ENCODE measurements around the gene GHR. TPM values are rescaled to one million over a fixed set of nuclear protein-coding genes. Genes with fewer than 3 reads are reported as not detected.

GHR gene
- total RNA-seq, 2 experiments from 2014 or later: not detected

GRCh38 chr5:42487821-42488220 lies 64.6 kb downstream of the GHR start:
- Mint-ChIP-seq H3K4me3 (no peak overlapping the region), H3K36me3 (no peaks in the 10 kb centered on the region), H3K4me1 (no peaks in the 10 kb centered on the region), H3K27ac (no peak overlapping the region), H3K9me3 (ENCODE audit: low read depth) (no peaks in the 10 kb centered on the region), H3K27me3 (peaks cover 5% of the 10 kb centered on the region)
- ATAC-seq (no peak), DNase-seq (no peak)
- CTCF ChIA-PET: interaction anchor here (1.5 kb wide), 1 partner anchor 11 kb away, joined by 3 read pairs; no protein-coding TSS in a partner anchor

- Mint-ChIP-seq H3K27ac (no peak overlapping the region), H3K4me1 (no peaks in the 10 kb centered on the region), H3K4me3 (no peak overlapping the region), H3K36me3 (no peaks in the 10 kb centered on the region), H3K27me3 (peaks cover 5% of the 10 kb centered on the region), H3K9me3 (ENCODE audit: low read depth) (no peaks in the 10 kb centered on the region)
- DNase-seq (no peak), ATAC-seq (no peak)
- CTCF ChIA-PET: no interaction called here
Observed at GRCh38 chr5:42490831-42491230, 67.6 kb downstream of the GHR start.

DNA sequence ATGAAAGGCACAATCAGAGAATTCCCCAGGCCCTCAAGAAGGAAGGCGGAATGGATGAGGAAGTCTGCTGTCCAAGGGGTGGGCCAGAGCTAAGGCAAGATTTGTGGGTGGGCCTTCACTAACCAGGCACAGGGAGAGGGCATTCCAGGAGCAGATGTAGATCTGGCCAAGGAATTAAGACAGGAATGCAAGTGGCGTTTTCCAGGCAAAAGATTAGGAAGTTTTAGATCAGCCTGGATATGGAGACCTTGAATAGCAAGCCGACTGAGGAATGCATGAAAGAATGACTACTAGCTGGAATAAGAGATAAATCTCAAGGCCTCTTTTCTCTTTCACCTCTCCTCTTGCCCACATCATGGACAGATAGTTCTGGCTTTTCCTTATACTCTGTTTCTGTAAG lies 68.5 kb downstream of the GHR start:
- no peak overlapping the region for H3K4me3 Mint-ChIP-seq
- H3K9me3 Mint-ChIP-seq (ENCODE audit: low read depth): no peaks in the 10 kb centered on the region
- H3K36me3 Mint-ChIP-seq: no peaks in the 10 kb centered on the region
- CTCF ChIA-PET: no interaction called here
- peaks cover 6% of the 10 kb centered on the region for H3K27me3 Mint-ChIP-seq
- H3K27ac Mint-ChIP-seq: no peak overlapping the region
- DNase-seq (no peak), ATAC-seq (no peak)
- H3K4me1 Mint-ChIP-seq: no peaks in the 10 kb centered on the region

- CTCF ChIA-PET: no interaction called here
- DNase-seq: no peak
- no peaks in the 10 kb centered on the region for H3K36me3 Mint-ChIP-seq
- H3K27ac Mint-ChIP-seq: no peak overlapping the region
- no peak for ATAC-seq
- no peaks in the 10 kb centered on the region for H3K4me1 Mint-ChIP-seq
- no peaks in the 10 kb centered on the region for H3K9me3 Mint-ChIP-seq (ENCODE audit: low read depth)
- no peak overlapping the region for H3K4me3 Mint-ChIP-seq
- peaks cover 6% of the 10 kb centered on the region for H3K27me3 Mint-ChIP-seq
Observed at GRCh38 chr5:42492974-42493373, 69.7 kb downstream of the GHR start.

GRCh38 chr5:42494414-42494813 lies 71.2 kb downstream of the GHR start:
- Mint-ChIP-seq H3K4me1 (no peaks in the 10 kb centered on the region), H3K9me3 (ENCODE audit: low read depth) (no peaks in the 10 kb centered on the region), H3K4me3 (no peak overlapping the region), H3K36me3 (no peaks in the 10 kb centered on the region), H3K27ac (no peak overlapping the region), H3K27me3 (peaks cover 3% of the 10 kb centered on the region)
- DNase-seq (no peak), ATAC-seq (no peak)
- CTCF ChIA-PET: no interaction called here

GRCh38 chr5:42495914-42496313 lies 72.7 kb downstream of the GHR start:
- Mint-ChIP-seq H3K27me3 (peaks cover 3% of the 10 kb centered on the region), H3K27ac (no peak overlapping the region), H3K36me3 (no peaks in the 10 kb centered on the region), H3K4me1 (no peaks in the 10 kb centered on the region), H3K9me3 (ENCODE audit: low read depth) (no peaks in the 10 kb centered on the region), H3K4me3 (no peak overlapping the region)
- no peak for DNase-seq
- CTCF ChIA-PET: no interaction called here
- ATAC-seq: no peak

GRCh38 chr5:42496397-42497156 lies 73.3 kb downstream of the GHR start:
- no peaks in the 10 kb centered on the region for H3K9me3 Mint-ChIP-seq (ENCODE audit: low read depth)
- no peak for DNase-seq
- H3K4me1 Mint-ChIP-seq: no peaks in the 10 kb centered on the region
- no peak overlapping the region for H3K27ac Mint-ChIP-seq
- no peak for ATAC-seq
- no peak overlapping the region for H3K4me3 Mint-ChIP-seq
- CTCF ChIA-PET: no interaction called here
- H3K36me3 Mint-ChIP-seq: no peaks in the 10 kb centered on the region
- peaks cover 5% of the 10 kb centered on the region for H3K27me3 Mint-ChIP-seq

- peaks cover 8% of the 10 kb centered on the region for H3K27me3 Mint-ChIP-seq
- no peak overlapping the region for H3K27ac Mint-ChIP-seq
- no peaks in the 10 kb centered on the region for H3K4me1 Mint-ChIP-seq
- CTCF ChIA-PET: interaction anchor here (1.2 kb wide), 1 partner anchor 10 kb away, joined by 3 read pairs; no protein-coding TSS in a partner anchor
- no peaks in the 10 kb centered on the region for H3K9me3 Mint-ChIP-seq (ENCODE audit: low read depth)
- no peaks in the 10 kb centered on the region for H3K36me3 Mint-ChIP-seq
- no peak overlapping the region for H3K4me3 Mint-ChIP-seq
- no peak for DNase-seq
- no peak for ATAC-seq
Observed at GRCh38 chr5:42498000-42498399, 74.8 kb downstream of the GHR start.

DNA sequence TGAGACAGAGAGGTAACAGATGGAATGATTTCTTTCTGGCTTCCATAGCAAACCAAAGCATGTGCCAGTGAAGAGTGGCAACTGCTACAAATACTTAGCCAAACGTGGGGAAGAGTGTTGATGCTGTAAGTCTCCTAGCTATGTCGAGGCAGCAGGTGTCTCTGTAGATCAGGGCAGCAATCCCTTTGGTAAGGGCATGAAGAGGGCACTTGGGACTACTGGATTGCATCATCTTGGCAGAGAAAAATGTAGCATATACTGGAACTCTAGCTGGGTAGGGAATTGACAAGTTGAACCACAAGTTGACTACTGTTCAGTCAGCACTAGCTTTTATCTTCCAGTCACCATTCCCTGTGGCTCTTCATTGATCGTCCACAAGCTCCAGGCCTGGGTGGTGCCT lies 75.8 kb downstream of the GHR start:
- Mint-ChIP-seq H3K27me3 (peaks cover 8% of the 10 kb centered on the region), H3K4me3 (no peak overlapping the region), H3K4me1 (no peaks in the 10 kb centered on the region), H3K27ac (no peak overlapping the region), H3K36me3 (no peaks in the 10 kb centered on the region), H3K9me3 (ENCODE audit: low read depth) (no peaks in the 10 kb centered on the region)
- DNase-seq: no peak
- CTCF ChIA-PET: interaction anchor here (1.2 kb wide), 1 partner anchor 11 kb away, joined by 3 read pairs; no protein-coding TSS in a partner anchor
- ATAC-seq: no peak

GRCh38 chr5:42500003-42500599 lies 76.9 kb downstream of the GHR start:
- CTCF ChIA-PET: no interaction called here
- no peak for ATAC-seq
- Mint-ChIP-seq H3K27me3 (peaks cover 8% of the 10 kb centered on the region), H3K27ac (no peak overlapping the region), H3K4me3 (no peak overlapping the region), H3K9me3 (ENCODE audit: low read depth) (no peaks in the 10 kb centered on the region), H3K4me1 (no peaks in the 10 kb centered on the region), H3K36me3 (no peaks in the 10 kb centered on the region)
- DNase-seq: no peak

DNA sequence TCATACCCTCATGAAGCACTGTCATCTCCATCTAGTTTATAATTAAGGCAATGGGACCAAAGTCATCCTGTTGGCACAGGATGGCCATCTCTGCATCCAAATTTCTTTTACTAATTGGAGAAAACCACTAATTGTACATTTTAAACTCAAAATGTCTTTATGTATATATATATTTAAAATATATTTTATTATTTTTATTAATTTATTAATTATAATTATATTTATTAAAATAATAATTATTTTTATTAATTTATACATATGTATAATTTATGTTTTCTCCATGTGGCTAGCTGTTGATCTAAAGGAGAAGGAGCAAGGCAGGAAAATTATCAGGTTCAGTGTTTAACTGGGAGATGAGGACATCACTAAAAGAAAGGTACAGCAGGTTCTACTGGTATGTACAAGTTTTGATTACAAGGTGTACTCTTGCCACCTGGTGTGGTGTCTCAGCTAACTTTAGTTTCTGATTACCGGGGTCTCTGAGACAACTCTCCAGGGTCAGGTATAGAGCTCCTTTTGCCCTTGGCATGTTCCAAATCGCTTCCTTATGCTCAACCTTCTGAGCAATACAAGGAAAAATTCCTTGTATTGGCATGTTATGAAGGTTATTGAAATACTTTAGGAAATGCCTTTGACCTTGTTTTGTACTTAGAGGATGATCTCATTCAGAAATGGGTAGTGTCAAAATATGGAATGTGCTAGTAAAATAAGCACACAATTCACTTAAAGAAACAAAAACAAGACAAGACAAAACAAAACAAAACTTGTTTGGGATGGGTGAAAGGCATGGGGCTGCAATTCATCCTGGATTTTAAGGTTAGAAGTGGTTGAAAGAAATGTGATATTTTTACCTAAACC lies 79.6 kb downstream of the GHR start:
- DNase-seq: no peak
- Mint-ChIP-seq H3K36me3 (no peaks in the 10 kb centered on the region), H3K4me3 (no peak overlapping the region), H3K9me3 (ENCODE audit: low read depth) (no peaks in the 10 kb centered on the region), H3K27ac (no peak overlapping the region), H3K27me3 (peaks cover 6% of the 10 kb centered on the region), H3K4me1 (no peaks in the 10 kb centered on the region)
- ATAC-seq: no peak
- CTCF ChIA-PET: no interaction called here

DNA sequence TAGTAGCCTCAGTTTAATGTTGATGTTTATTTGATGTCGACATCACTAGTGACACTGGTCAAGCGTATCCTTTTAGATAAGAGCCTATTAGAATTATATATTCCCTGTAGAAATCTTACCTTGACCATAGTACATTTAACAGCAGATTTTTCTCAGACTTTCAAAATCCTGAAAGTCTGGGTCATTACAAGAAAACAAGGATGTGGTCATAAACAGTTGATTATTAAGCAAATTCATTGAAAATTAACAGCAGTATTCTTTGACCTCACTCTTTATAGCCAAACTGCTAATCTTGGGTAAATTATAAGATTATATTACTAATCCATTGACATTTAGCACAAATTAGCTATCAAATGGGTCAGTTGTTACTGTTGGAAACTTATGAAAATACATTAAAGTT lies 83.4 kb downstream of the GHR start:
- H3K4me1 Mint-ChIP-seq: no peaks in the 10 kb centered on the region
- no peak overlapping the region for H3K4me3 Mint-ChIP-seq
- no peaks in the 10 kb centered on the region for H3K36me3 Mint-ChIP-seq
- DNase-seq (no peak), ATAC-seq (no peak)
- CTCF ChIA-PET: no interaction called here
- no peaks in the 10 kb centered on the region for H3K9me3 Mint-ChIP-seq (ENCODE audit: low read depth)
- peaks cover 4% of the 10 kb centered on the region for H3K27me3 Mint-ChIP-seq
- no peak overlapping the region for H3K27ac Mint-ChIP-seq

DNA sequence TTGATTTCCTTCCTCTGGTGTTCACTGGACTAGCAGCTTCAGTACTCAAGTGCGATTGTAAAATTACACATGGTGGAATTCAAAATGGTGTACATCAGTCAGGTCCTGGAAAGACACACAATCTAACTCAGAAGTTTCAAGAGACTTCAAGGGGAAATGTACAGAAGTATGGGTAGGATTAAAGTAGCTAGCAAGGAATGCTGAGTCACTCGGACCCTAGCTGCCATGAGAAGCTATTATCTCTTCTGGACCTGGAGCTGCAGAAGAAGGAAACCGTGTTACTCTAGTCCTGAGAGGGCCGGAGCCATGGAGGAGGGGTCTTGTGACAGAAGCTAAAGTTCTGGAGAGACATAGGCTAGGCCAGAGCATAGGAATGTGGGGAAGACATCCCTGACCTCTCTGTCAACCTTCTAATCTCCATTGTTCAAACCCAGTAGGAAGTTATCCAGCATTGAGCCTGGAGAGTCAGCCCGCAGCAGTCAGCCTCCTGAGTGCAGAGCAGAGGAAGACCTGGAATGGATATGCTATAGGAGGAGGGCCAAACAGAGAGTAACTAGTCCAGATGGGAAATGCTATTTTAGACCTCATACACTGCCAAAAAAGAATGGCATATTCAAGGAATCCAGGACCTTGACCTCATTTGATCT lies 84.3 kb downstream of the GHR start:
- H3K27ac Mint-ChIP-seq: no peak overlapping the region
- no peaks in the 10 kb centered on the region for H3K27me3 Mint-ChIP-seq
- ATAC-seq: no peak
- H3K4me1 Mint-ChIP-seq: no peaks in the 10 kb centered on the region
- no peaks in the 10 kb centered on the region for H3K9me3 Mint-ChIP-seq (ENCODE audit: low read depth)
- CTCF ChIA-PET: no interaction called here
- no peak for DNase-seq
- H3K36me3 Mint-ChIP-seq: no peaks in the 10 kb centered on the region
- no peak overlapping the region for H3K4me3 Mint-ChIP-seq
